ENCODE data around the gene NELFE.
A peak's percentile ranks its signal among the peaks of the same experiment; 100 is the strongest.
"Not testable (repeated sequence)": the region's sequence is repeated elsewhere in the genome, so short reads cannot be mapped to it uniquely, and the experiment has no call there.

NELFE gene

DNA sequence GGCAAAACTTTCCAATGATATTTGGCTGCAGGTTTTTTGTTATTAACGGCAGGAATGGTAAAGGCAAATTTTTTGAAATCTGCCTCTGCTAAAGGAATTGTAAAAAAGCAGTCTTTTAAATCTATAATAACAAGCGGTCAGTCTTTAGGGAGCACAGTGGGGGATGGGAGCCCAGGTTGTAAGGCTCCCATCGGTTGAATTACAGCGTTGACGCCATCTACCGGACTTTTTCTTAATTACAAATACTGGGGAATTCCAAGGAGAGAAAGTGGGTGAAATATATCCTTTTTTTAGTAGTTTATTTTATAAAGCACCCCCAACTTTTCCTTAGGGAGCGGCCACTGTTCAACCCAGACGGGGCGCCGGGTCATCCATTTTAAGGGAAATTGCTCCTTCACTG lies 30.6 kb upstream of the NELFE start:
- H3K9me3 ChIP-seq (ENCODE audit: low read length); H3K4me3 ChIP-seq (ENCODE audit: low read depth in 1 of 2, low read length in 2 of 2); H3K4me1 ChIP-seq (ENCODE audit: insufficient read depth, low read length); H3K27me3 ChIP-seq (ENCODE audit: control insufficient read depth in 1 of 2, insufficient read depth in 2 of 2, low read length in 2 of 2); H3K36me3 ChIP-seq (ENCODE audit: insufficient read depth, low read length); H3K9ac ChIP-seq (ENCODE audit: low read length); H3K27ac ChIP-seq (ENCODE audit: low read depth, low read length): not testable (repeated sequence)

DNA sequence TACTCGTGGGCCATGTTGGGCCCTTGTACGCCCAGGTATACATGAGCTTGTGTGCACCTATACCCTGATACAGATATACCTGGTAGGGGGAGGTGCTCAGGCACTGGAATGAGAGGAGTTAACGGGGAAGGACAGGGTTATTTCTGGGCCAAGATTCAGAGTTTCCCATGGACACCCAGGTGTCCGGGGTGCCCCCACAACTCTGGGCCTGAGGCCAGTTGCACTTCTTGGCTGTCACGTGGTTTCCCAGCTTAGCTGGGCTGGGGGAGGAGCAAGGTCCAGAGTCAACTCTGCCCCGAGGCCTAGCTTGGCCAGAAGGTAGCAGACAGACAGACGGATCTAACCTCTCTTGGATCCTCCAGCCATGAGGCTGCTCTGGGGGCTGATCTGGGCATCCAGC lies 23.0 kb upstream of the NELFE start, which contains the start of gene C4A:
Gene C4A, plus strand, starts transcription at position 314 of the 400 bp plus-strand sequence. Its CDS starts 51 bp downstream, at position 365.
- H3K4me1 ChIP-seq (ENCODE audit: insufficient read depth, low read length); H3K27ac ChIP-seq (ENCODE audit: low read depth, low read length); H3K4me3 ChIP-seq (ENCODE audit: low read depth in 1 of 2, low read length in 2 of 2); H3K9me3 ChIP-seq (ENCODE audit: low read length); H3K27me3 ChIP-seq (ENCODE audit: control insufficient read depth in 1 of 2, insufficient read depth in 2 of 2, low read length in 2 of 2); H3K9ac ChIP-seq (ENCODE audit: low read length); H3K36me3 ChIP-seq (ENCODE audit: insufficient read depth, low read length): not testable (repeated sequence)

- H3K9me3 ChIP-seq (ENCODE audit: low read length); H3K4me1 ChIP-seq (ENCODE audit: insufficient read depth, low read length); H3K27ac ChIP-seq (ENCODE audit: low read depth, low read length); H3K9ac ChIP-seq (ENCODE audit: low read length); H3K4me3 ChIP-seq (ENCODE audit: low read depth in 1 of 2, low read length in 2 of 2); H3K36me3 ChIP-seq (ENCODE audit: insufficient read depth, low read length); H3K27me3 ChIP-seq (ENCODE audit: control insufficient read depth in 1 of 2, insufficient read depth in 2 of 2, low read length in 2 of 2): not testable (repeated sequence)
These were observed 22.2 kb upstream of the NELFE start for GRCh38 chr6:31980998-31981397.

DNA sequence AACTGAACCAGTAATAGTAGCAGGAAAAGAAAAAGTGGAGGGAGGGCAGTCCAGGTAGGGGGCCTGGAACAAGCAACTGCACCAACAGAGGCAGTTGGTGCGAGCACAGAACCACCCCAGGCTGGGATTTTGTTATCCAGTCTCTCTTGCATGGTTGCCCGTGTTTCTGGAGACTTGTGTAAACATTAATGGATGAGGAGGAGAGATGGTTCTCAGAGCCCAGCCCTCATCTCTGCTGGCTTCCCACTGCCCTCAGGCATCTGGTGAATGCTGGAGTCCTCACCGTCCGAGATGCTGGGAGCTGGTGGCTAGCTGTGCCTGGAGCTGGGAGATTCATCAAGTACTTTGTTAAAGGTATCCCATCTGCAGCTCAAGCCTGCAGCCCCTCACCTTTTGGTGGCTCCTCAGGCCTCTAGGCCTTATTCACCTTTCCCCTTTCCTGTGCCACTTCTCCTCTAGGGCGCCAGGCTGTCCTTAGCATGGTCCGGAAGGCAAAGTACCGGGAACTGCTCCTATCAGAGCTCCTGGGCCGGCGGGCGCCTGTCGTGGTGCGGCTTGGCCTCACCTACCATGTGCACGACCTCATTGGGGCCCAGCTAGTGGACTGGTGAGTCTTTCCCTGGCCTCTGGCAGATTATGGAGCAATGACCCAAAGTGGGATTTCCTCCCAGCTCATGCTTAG lies 21.6 kb upstream of the NELFE start:
- not testable (repeated sequence) for H3K4me1 ChIP-seq (ENCODE audit: insufficient read depth, low read length); H3K36me3 ChIP-seq (ENCODE audit: insufficient read depth, low read length); H3K27ac ChIP-seq (ENCODE audit: low read depth, low read length); H3K9ac ChIP-seq (ENCODE audit: low read length); H3K9me3 ChIP-seq (ENCODE audit: low read length); H3K4me3 ChIP-seq (ENCODE audit: low read depth in 1 of 2, low read length in 2 of 2); H3K27me3 ChIP-seq (ENCODE audit: control insufficient read depth in 1 of 2, insufficient read depth in 2 of 2, low read length in 2 of 2)

GRCh38 chr6:31979238-31979898 lies 20.6 kb upstream of the NELFE start:
- Histone ChIP-seq H3K27ac (ENCODE audit: low read depth, low read length) (no peak overlapping the region), H3K4me1 (ENCODE audit: insufficient read depth, low read length) (no peaks in the 10 kb centered on the region), H3K27me3 (ENCODE audit: control insufficient read depth in 1 of 2, insufficient read depth in 2 of 2, low read length in 2 of 2) (no peaks in the 10 kb centered on the region), H3K36me3 (ENCODE audit: insufficient read depth, low read length) (peaks cover 10% of the 10 kb centered on the region), H3K9ac (ENCODE audit: low read length) (no peak overlapping the region), H3K4me3 (ENCODE audit: low read depth in 1 of 2, low read length in 2 of 2) (no peak overlapping the region), H3K9me3 (ENCODE audit: low read length) (no peaks in the 10 kb centered on the region)

DNA sequence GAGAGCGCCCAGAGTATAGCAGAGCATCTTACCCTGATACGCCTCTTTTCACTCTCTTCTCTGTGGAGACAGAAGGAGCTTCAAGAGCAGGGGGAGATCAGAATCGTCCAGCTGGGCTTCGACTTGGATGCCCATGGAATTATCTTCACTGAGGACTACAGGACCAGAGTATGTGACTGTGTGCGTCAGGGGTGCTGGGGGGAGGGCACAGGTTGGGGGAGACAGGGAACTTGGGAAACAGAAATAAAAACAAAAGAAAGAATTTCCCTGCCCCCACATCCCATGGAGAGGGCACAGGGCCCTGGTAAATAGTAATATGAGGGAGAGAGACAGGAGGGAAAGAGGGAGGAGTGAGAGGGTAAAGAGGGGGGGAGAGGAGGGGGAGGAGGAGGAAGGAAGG lies 20.1 kb upstream of the NELFE start:
- Histone ChIP-seq H3K27me3 (ENCODE audit: control insufficient read depth in 1 of 2, insufficient read depth in 2 of 2, low read length in 2 of 2) (no peaks in the 10 kb centered on the region), H3K4me3 (ENCODE audit: low read depth in 1 of 2, low read length in 2 of 2) (no peak overlapping the region)

DNA sequence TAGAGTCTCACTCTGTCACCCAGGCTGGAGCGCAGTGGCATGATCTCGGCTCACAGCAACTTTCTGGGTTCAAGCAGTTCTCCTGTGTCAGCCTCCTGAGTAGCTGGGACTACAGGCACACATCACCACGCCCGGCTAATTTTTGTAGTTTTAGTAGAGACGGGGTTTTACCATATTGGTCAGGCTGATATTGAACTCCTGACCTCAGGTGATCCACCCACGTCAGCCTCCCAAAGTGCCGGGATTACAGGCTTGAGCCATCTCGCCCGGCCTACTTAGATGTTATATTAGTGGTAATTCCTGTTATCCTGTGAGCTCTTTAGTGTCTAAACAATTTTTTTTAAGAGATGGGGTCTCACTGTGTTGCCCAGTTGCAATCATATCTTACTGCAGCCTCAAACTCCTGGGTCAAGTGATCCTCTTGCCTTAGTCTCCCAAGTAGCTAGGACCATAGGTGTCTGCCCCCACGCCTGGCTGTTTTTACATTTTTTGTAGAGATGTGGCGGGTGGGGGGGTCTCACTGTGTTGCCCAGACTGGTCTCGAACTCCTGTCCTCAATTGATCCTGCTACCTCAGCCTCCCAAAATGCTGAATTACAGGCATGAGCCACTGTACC lies 19.2 kb upstream of the NELFE start:
- H3K27ac ChIP-seq (ENCODE audit: low read depth, low read length) = no peak overlapping the region
- H3K9ac ChIP-seq (ENCODE audit: low read length) = no peak overlapping the region
- peaks cover 10% of the 10 kb centered on the region for H3K4me1 ChIP-seq (ENCODE audit: insufficient read depth, low read length)
- H3K36me3 ChIP-seq (ENCODE audit: insufficient read depth, low read length) = peaks cover 10% of the 10 kb centered on the region
- no peak overlapping the region for H3K4me3 ChIP-seq (ENCODE audit: low read depth in 1 of 2, low read length in 2 of 2)
- H3K27me3 ChIP-seq (ENCODE audit: control insufficient read depth in 1 of 2, insufficient read depth in 2 of 2, low read length in 2 of 2) = no peaks in the 10 kb centered on the region
- H3K9me3 ChIP-seq (ENCODE audit: low read length) = no peaks in the 10 kb centered on the region

More for the DNA sequence above, 20.1 kb upstream of the NELFE start:
- no peak overlapping the region for H3K27ac ChIP-seq (ENCODE audit: low read depth, low read length)
- no peaks in the 10 kb centered on the region for H3K9me3 ChIP-seq (ENCODE audit: low read length)
- H3K9ac ChIP-seq (ENCODE audit: low read length) = no peak overlapping the region
- H3K4me1 ChIP-seq (ENCODE audit: insufficient read depth, low read length) = peaks cover under 1% of the 10 kb centered on the region
- peaks cover 10% of the 10 kb centered on the region for H3K36me3 ChIP-seq (ENCODE audit: insufficient read depth, low read length)

- H3K27me3 ChIP-seq (ENCODE audit: control insufficient read depth in 1 of 2, insufficient read depth in 2 of 2, low read length in 2 of 2); H3K9ac ChIP-seq (ENCODE audit: low read length); H3K36me3 ChIP-seq (ENCODE audit: insufficient read depth, low read length): not testable (repeated sequence)
These were observed 17.3 kb upstream of the NELFE start for GRCh38 chr6:31976065-31976464.

GRCh38 chr6:31972709-31973350 lies 14.1 kb upstream of the NELFE start:
- Histone ChIP-seq H3K4me1 (ENCODE audit: insufficient read depth, low read length) (peaks cover 25% of the 10 kb centered on the region), H3K9ac (ENCODE audit: low read length) (peak overlapping the region; percentile 88), H3K9me3 (ENCODE audit: low read length) (no peaks in the 10 kb centered on the region), H3K4me3 (ENCODE audit: low read depth in 1 of 2, low read length in 2 of 2) (peak overlapping the region; percentile 69 to 72), H3K27me3 (ENCODE audit: control insufficient read depth in 1 of 2, insufficient read depth in 2 of 2, low read length in 2 of 2) (no peaks in the 10 kb centered on the region), H3K36me3 (ENCODE audit: insufficient read depth, low read length) (peaks cover 25% of the 10 kb centered on the region), H3K27ac (ENCODE audit: low read depth, low read length) (peak overlapping the region; percentile 82)

More at GRCh38 chr6:31976065-31976464, 17.3 kb upstream of the NELFE start:
- not testable (repeated sequence) for H3K4me3 ChIP-seq (ENCODE audit: low read depth in 1 of 2, low read length in 2 of 2); H3K9me3 ChIP-seq (ENCODE audit: low read length); H3K27ac ChIP-seq (ENCODE audit: low read depth, low read length)
- H3K4me1 ChIP-seq (ENCODE audit: insufficient read depth, low read length) = peaks cover 21% of the 10 kb centered on the region

GRCh38 chr6:31971993-31972708 lies 13.4 kb upstream of the NELFE start, which contains the start of gene DXO:
Gene DXO, minus strand, starts transcription at chr6:31972138. Its CDS starts 463 bp downstream, at chr6:31971675.
- Histone ChIP-seq H3K9ac (ENCODE audit: low read length) (peak within 1 kb of the TSS; percentile 88), H3K27ac (ENCODE audit: low read depth, low read length) (peak within 1 kb of the TSS; percentile 82), H3K27me3 (ENCODE audit: control insufficient read depth in 1 of 2, insufficient read depth in 2 of 2, low read length in 2 of 2) (no peaks in the 10 kb centered on the region), H3K4me3 (ENCODE audit: low read depth in 1 of 2, low read length in 2 of 2) (peak within 1 kb of the TSS; percentile 69 to 72), H3K36me3 (ENCODE audit: insufficient read depth, low read length) (peaks cover 32% of the 10 kb centered on the region), H3K4me1 (ENCODE audit: insufficient read depth, low read length) (peaks cover 25% of the 10 kb centered on the region), H3K9me3 (ENCODE audit: low read length) (no peaks in the 10 kb centered on the region)

Measured in muscle layer of colon (tissue), 2 donors.